ENCODE measurements around the gene HMGXB3.

- TF ChIP-seq, protein P1, sequence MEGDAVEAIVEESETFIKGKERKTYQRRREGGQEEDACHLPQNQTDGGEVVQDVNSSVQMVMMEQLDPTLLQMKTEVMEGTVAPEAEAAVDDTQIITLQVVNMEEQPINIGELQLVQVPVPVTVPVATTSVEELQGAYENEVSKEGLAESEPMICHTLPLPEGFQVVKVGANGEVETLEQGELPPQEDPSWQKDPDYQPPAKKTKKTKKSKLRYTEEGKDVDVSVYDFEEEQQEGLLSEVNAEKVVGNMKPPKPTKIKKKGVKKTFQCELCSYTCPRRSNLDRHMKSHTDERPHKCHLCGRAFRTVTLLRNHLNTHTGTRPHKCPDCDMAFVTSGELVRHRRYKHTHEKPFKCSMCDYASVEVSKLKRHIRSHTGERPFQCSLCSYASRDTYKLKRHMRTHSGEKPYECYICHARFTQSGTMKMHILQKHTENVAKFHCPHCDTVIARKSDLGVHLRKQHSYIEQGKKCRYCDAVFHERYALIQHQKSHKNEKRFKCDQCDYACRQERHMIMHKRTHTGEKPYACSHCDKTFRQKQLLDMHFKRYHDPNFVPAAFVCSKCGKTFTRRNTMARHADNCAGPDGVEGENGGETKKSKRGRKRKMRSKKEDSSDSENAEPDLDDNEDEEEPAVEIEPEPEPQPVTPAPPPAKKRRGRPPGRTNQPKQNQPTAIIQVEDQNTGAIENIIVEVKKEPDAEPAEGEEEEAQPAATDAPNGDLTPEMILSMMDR (IDR thresholded peaks at IDR 0.05): no peak
- TF ChIP-seq POLR2AphosphoS5 (IDR thresholded peaks at IDR 0.05; ENCODE audit: low read depth, low read length): no peak
Measured at GRCh38 chr5:150085950-150086715, 85.6 kb downstream of the HMGXB3 start, which contains the start of gene CSF1R.
